IMR-90 (cell line): ENCODE data around the gene OSBPL2. TPM values are rescaled to one million over a fixed set of nuclear protein-coding genes. Genes with fewer than 3 reads are reported as not detected.

ENCODE experiments used
- ATAC-seq: fragments of 200-7000 bp; cut with Tn5 transposase; 2 replicates; pipeline ENCODE4 v1.9.1; 2020; ENCODE audit warnings: low read depth, mild to moderate bottlenecking, moderate library complexity
- BruUV-seq: library from RNA; stranded (reverse); fragments of 400-500 nt; replicated peaks from 2 replicates; lab custom pipeline; 2021; lab: Mats Ljungman, UMichigan
- CTCF ChIA-PET: fragments of 300-600 bp; formaldehyde crosslinking; extraction: SDS; loops from one replicate; lab custom pipeline; 2021; ENCODE audit warnings: antibody characterized with exemption; lab: Yijun Ruan, JAX
- POLR2A ChIA-PET: fragments of 300-600 bp; sonication (Branson Sonifier 250); formaldehyde crosslinking; loops from one replicate; lab custom pipeline; 2022; ENCODE audit warnings: antibody characterized with exemption; ENCODE audit not compliant: unreplicated experiment; lab: Charles Lee
- DNase-seq: peaks from one replicate; pipeline ENCODE4 v3.0.0; 2013
- H2AFZ ChIP-seq: replicated peaks from 2 replicates; pipeline ENCODE3; 2013; ENCODE audit warnings: low read length, mild to moderate bottlenecking; ENCODE audit not compliant: poor library complexity
- H2AK5ac ChIP-seq: 2 replicates; pipeline ENCODE4 v1.6.1; 2013; ENCODE audit warnings: low read depth, low read length, inconsistent platforms
- H2AK9ac ChIP-seq: replicated peaks from 2 replicates; pipeline ENCODE3; 2013; ENCODE audit warnings: mild to moderate bottlenecking, low read depth, low read length, moderate library complexity; ENCODE audit not compliant: poor library complexity
- H2BK120ac ChIP-seq: 2 replicates; pipeline ENCODE4 v1.6.1; 2013; ENCODE audit warnings: low read depth, low read length, inconsistent platforms
- H2BK15ac ChIP-seq: 3 replicates; pipeline ENCODE4 v1.6.1; 2013; ENCODE audit warnings: low read depth, low read length, inconsistent platforms
- H2BK20ac ChIP-seq: 2 replicates; pipeline ENCODE4 v1.6.1; 2013; ENCODE audit warnings: low read depth, mild to moderate bottlenecking, inconsistent platforms, low read length, moderate library complexity
- H2BK5ac ChIP-seq: 2 replicates; pipeline ENCODE4 v1.6.1; 2013; ENCODE audit warnings: mild to moderate bottlenecking, low read depth, low read length, inconsistent platforms; ENCODE audit not compliant: poor library complexity, severe bottlenecking
- H3K14ac ChIP-seq: replicated peaks from 2 replicates; pipeline ENCODE4 v1.6.1; 2013; ENCODE audit warnings: low read depth, low read length, inconsistent platforms
- H3K18ac ChIP-seq: 2 replicates; pipeline ENCODE4 v1.6.1; 2013; ENCODE audit warnings: low read depth, low read length, control low read depth
- H3K23ac ChIP-seq: 2 replicates; pipeline ENCODE4 v1.6.1; 2013; ENCODE audit warnings: low read depth, low read length, inconsistent platforms
- H3K27ac ChIP-seq: 2 replicates; pipeline ENCODE4 v1.5.1; 2013; ENCODE audit warnings: mild to moderate bottlenecking, control low read depth, low read length; ENCODE audit not compliant: insufficient read depth
- H3K27me3 ChIP-seq: 2 replicates; pipeline ENCODE4 v1.6.1; 2013; ENCODE audit warnings: low read length; ENCODE audit not compliant: control insufficient read depth, insufficient read depth
- H3K36me3 ChIP-seq: 2 replicates; pipeline ENCODE4 v1.6.1; 2013; ENCODE audit warnings: low read length, mixed read lengths; ENCODE audit not compliant: control insufficient read depth, insufficient read depth
- H3K4ac ChIP-seq: 2 replicates; pipeline ENCODE4 v1.6.1; 2013; ENCODE audit warnings: low read depth, low read length, inconsistent platforms
- H3K4me1 ChIP-seq: 2 replicates; pipeline ENCODE4 v1.6.1; 2013; ENCODE audit warnings: low read length, mixed read lengths; ENCODE audit not compliant: control insufficient read depth, insufficient read depth
- H3K4me2 ChIP-seq: 2 replicates; pipeline ENCODE4 v1.6.1; 2013; ENCODE audit warnings: low read depth, mild to moderate bottlenecking, control low read depth, low read length, moderate library complexity
- H3K4me3 ChIP-seq: 2 replicates; pipeline ENCODE4 v1.5.1; 2013; ENCODE audit warnings: low read depth, mild to moderate bottlenecking, control low read depth, low read length, moderate library complexity; ENCODE audit not compliant: insufficient read depth
- H3K56ac ChIP-seq: 2 replicates; pipeline ENCODE4 v1.6.1; 2013; ENCODE audit warnings: low read length, inconsistent platforms; ENCODE audit not compliant: insufficient read depth; ENCODE audit errors: extremely low read depth
- H3K79me1 ChIP-seq, 2 experiments: 2 replicates each; pipeline ENCODE4 v1.6.1; 2013; ENCODE audit warnings: low read length in 2 of 2, inconsistent platforms in 1 of 2, low read depth in 1 of 2
- H3K9ac ChIP-seq: 2 replicates; pipeline ENCODE4 v1.6.1; 2013; ENCODE audit warnings: low read depth, low read length, control low read depth
- H3K9me1 ChIP-seq: 2 replicates; pipeline ENCODE4 v1.6.1; 2013; ENCODE audit warnings: low read length, inconsistent platforms; ENCODE audit not compliant: insufficient read depth
- H3K9me3 ChIP-seq: 2 replicates; pipeline ENCODE4 v1.6.1; 2013; ENCODE audit warnings: low read length; ENCODE audit not compliant: control insufficient read depth, insufficient read depth
- H4K20me1 ChIP-seq: 2 replicates; pipeline ENCODE4 v1.6.1; 2013; ENCODE audit warnings: low read length, inconsistent platforms; ENCODE audit not compliant: insufficient read depth
- H4K5ac ChIP-seq: 2 replicates; pipeline ENCODE4 v1.6.1; 2013; ENCODE audit warnings: mild to moderate bottlenecking, low read depth, low read length, control low read depth
- H4K8ac ChIP-seq, 2 experiments: 2 replicates each; pipeline ENCODE4 v1.6.1; 2013; ENCODE audit warnings: low read depth in 2 of 2, low read length in 2 of 2, control low read depth in 1 of 2, inconsistent platforms in 1 of 2
- H4K91ac ChIP-seq: 2 replicates; pipeline ENCODE4 v1.6.1; 2013; ENCODE audit warnings: low read depth, low read length, inconsistent platforms; ENCODE audit not compliant: insufficient read depth
- BHLHE40 ChIP-seq: fragments of 150-350 bp; IDR thresholded peaks from 2 replicates; pipeline ENCODE4 v1.6.1; 2016; ENCODE audit warnings: mild to moderate bottlenecking, low read depth, low read length
- CEBPB ChIP-seq: IDR thresholded peaks from 2 replicates; pipeline ENCODE4 v1.6.1; 2012; ENCODE audit warnings: low read depth, low read length, improper control_type of control experiment
- CHD1 ChIP-seq: IDR thresholded peaks from 2 replicates; pipeline ENCODE4 v1.6.1; 2012; ENCODE audit warnings: low read depth, low read length, improper control_type of control experiment
- FOS ChIP-seq: fragments of 150-350 bp; IDR thresholded peaks from 2 replicates; pipeline ENCODE4 v1.6.1; 2016; ENCODE audit warnings: low read depth, low read length
- MAFK ChIP-seq: IDR thresholded peaks from 2 replicates; pipeline ENCODE4 v1.6.1; 2012; ENCODE audit warnings: low read depth, low read length, improper control_type of control experiment
- MAZ ChIP-seq: IDR thresholded peaks from 2 replicates; pipeline ENCODE4 v1.6.1; 2012; ENCODE audit warnings: low read depth, mild to moderate bottlenecking, low read length, improper control_type of control experiment, moderate library complexity, borderline replicate concordance
- MXI1 ChIP-seq: IDR thresholded peaks from 2 replicates; pipeline ENCODE4 v1.6.1; 2012; ENCODE audit warnings: low read depth, mild to moderate bottlenecking, low read length, moderate library complexity, borderline replicate concordance
- POLR2A ChIP-seq: IDR thresholded peaks from 2 replicates; pipeline ENCODE4 v1.6.1; 2012; ENCODE audit warnings: mild to moderate bottlenecking, low read depth, low read length
- RAD21 ChIP-seq: IDR thresholded peaks from 2 replicates; pipeline ENCODE4 v1.6.1; 2012; ENCODE audit warnings: low read length, improper control_type of control experiment
- RCOR1 ChIP-seq: IDR thresholded peaks from 2 replicates; pipeline ENCODE4 v1.6.1; 2012; ENCODE audit warnings: mild to moderate bottlenecking, low read length, improper control_type of control experiment; ENCODE audit not compliant: insufficient replicate concordance
- SMC3 ChIP-seq: fragments of 150-350 bp; IDR thresholded peaks from 2 replicates; pipeline ENCODE4 v1.6.1; 2016; ENCODE audit warnings: low read depth, mild to moderate bottlenecking, antibody characterized with exemption, low read length, moderate library complexity
- WGBS, 2 experiments: methylation state at CpG; one replicate each; pipeline versions ENCODE4 v1.1.5 to v1.1.7; 2013; ENCODE audit warnings: missing lambda C conversion rate in 2 of 2; ENCODE audit not compliant: insufficient read length in 1 of 2; ENCODE audit errors: extremely low coverage in 2 of 2; 5-methylcytosine and 5-hydroxymethylcytosine counted together
- dilution Hi-C: fragments of 300-500 bp; cut with HindIII; formaldehyde crosslinking; loops from one replicate; pipeline ENCODE4 v1.14.3; 2018; ENCODE audit warnings: low sequenced_read_pairs; ENCODE audit not compliant: unreplicated experiment
- in situ Hi-C: fragments of 300-500 bp; cut with MboI; formaldehyde crosslinking; loops from 3 replicates; pipeline ENCODE4 v1.14.3; 2019; ENCODE audit warnings: low sequenced_read_pairs, inconsistent platforms, mixed read lengths
- intact Hi-C: fragments of 100-400 bp; cut with micrococcal nuclease; formaldehyde crosslinking; loops from 2 replicates; pipeline ENCODE4 v1.10.0; 2022
- polyA plus RNA-seq, 3 experiments: library from polyadenylated mRNA; depleted of rRNA; stranded (reverse); fragments of >200 nt; gene quantifications; 2 replicates each; pipeline ENCODE4 v1.2.3, GENCODE V29; 2012; ENCODE audit warnings: low replicate concordance in 1 of 3
- total RNA-seq: library from RNA; depleted of rRNA; stranded (reverse); fragments of >200 nt; gene quantifications from 2 replicates; pipeline ENCODE4 v1.2.3, GENCODE V29; 2012
- TF ChIP-seq, protein P1 (sequence below): fragments of 150-350 bp; IDR thresholded peaks from 2 replicates; pipeline ENCODE4 v1.6.1; 2017; ENCODE audit warnings: mild to moderate bottlenecking, antibody characterized with exemption, low read length, low read depth
- TF ChIP-seq, protein P2 (sequence below): conservative IDR thresholded peaks from 2 replicates; pipeline ENCODE4 v1.5.1; 2012; ENCODE audit warnings: mild to moderate bottlenecking, low read depth, low read length, improper control_type of control experiment

OSBPL2 gene
- total and polyA plus RNA-seq, 2 of the 4 experiments (the other 2 are of a cell fraction) = 19.3 to 27.6 TPM

DNA sequence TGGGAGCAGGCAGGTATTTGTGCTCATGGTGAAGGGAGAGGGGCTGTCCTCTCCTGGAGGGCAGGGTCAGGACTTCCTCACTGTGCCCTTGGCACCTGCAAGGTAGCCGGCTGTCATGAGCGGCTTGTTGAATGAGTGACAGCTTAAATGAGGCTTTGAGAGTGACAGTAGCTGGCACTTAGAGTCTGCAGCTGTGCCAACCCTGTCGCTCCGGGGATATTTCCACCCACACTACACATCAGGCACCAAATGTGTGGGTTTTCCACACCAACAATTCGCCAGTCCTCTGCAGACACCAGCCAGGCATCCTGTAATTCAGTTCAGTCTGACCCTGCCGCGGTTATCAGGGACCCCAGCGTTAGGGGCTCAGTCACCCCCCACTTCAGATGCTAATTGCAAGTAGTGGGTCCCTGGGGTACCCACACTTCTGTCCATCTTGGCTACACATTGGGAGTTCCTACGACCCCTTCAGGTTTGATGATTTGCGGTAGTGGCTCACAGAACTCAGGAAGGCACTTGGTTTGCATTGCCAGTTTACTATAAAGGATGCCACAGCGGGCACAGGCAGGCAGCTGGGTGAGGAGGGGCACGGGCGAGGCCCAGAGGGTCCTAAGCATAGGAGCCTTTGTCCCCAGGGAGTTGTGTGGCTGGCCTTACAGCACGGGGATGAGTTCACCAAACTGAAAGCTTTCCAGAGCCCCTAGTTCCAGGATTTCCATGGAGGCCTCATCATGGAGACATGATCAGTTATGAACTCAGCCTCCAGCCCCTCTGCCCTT is 46.4 kb upstream of the OSBPL2 start (continued):
- TF ChIP-seq BHLHE40 = no peak

GRCh38 chr20:62192635-62193034 is 45.7 kb upstream of the OSBPL2 start:
- Histone ChIP-seq H4K5ac (no peak overlapping the region), H3K14ac (no peak overlapping the region), H3K9ac (no peak overlapping the region), H2AK5ac (no peak overlapping the region), H2BK20ac (no peak overlapping the region), H4K8ac (no peak overlapping the region), H3K36me3 (peaks cover 27% of the 10 kb centered on the region), H4K91ac (no peak overlapping the region), H2BK120ac (no peak overlapping the region), H2BK15ac (no peak overlapping the region), H2BK5ac (no peak overlapping the region), H3K79me1 (peaks cover 11 to 53% of the 10 kb centered on the region in 2 experiments), H2AK9ac (no peak overlapping the region), H3K9me1 (no peaks in the 10 kb centered on the region; the same call in 1 of the 2 replicates), H3K23ac (no peak overlapping the region), H4K20me1 (peaks cover 21% of the 10 kb centered on the region; the same call in 1 of the 2 replicates), H2AFZ (no peak overlapping the region), H3K4me3 (no peak overlapping the region), H3K56ac (no peak overlapping the region), H3K27ac (no peak overlapping the region), H3K9me3 (no peaks in the 10 kb centered on the region), H3K27me3 (no peaks in the 10 kb centered on the region), H3K18ac (no peak overlapping the region), H3K4me2 (no peak overlapping the region), H3K4ac (no peak overlapping the region), H3K4me1 (no peaks in the 10 kb centered on the region)
- WGBS, 2 experiments = no CpG with 5 or more reads among the region's 10 CpGs
- ATAC-seq (no peak), DNase-seq (no peak)
- no TSS peak for BruUV-seq
- dilution Hi-C loops = no loop called here
- in situ Hi-C loops = no loop called here
- ChIA-PET CTCF (no interaction called here), POLR2A (no interaction called here)
- intact Hi-C loops = no loop called here
- TF ChIP-seq CEBPB (no peak), MAZ (no peak), SMC3 (no peak), MXI1 (no peak), POLR2A (no peak), FOS (no peak), RCOR1 (no peak), RAD21 (no peak), BHLHE40 (no peak), MAFK (no peak), CHD1 (no peak)
- TF ChIP-seq, protein P1, sequence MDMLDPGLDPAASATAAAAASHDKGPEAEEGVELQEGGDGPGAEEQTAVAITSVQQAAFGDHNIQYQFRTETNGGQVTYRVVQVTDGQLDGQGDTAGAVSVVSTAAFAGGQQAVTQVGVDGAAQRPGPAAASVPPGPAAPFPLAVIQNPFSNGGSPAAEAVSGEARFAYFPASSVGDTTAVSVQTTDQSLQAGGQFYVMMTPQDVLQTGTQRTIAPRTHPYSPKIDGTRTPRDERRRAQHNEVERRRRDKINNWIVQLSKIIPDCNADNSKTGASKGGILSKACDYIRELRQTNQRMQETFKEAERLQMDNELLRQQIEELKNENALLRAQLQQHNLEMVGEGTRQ = no peak
- TF ChIP-seq, protein P2, sequence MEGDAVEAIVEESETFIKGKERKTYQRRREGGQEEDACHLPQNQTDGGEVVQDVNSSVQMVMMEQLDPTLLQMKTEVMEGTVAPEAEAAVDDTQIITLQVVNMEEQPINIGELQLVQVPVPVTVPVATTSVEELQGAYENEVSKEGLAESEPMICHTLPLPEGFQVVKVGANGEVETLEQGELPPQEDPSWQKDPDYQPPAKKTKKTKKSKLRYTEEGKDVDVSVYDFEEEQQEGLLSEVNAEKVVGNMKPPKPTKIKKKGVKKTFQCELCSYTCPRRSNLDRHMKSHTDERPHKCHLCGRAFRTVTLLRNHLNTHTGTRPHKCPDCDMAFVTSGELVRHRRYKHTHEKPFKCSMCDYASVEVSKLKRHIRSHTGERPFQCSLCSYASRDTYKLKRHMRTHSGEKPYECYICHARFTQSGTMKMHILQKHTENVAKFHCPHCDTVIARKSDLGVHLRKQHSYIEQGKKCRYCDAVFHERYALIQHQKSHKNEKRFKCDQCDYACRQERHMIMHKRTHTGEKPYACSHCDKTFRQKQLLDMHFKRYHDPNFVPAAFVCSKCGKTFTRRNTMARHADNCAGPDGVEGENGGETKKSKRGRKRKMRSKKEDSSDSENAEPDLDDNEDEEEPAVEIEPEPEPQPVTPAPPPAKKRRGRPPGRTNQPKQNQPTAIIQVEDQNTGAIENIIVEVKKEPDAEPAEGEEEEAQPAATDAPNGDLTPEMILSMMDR = no peak
